GM08714 (cell line): ENCODE results near the gene RCOR2.

Source experiments
- H3K4me3 ChIP-seq: fragments of 200-500 bp; sonication (Bioruptor generic); 2 replicates; pipeline ENCODE4 v1.5.1; 2014; ENCODE audit warnings: mild to moderate bottlenecking, low read length, inconsistent platforms
- ZNF274 ChIP-seq: IDR thresholded peaks from 2 replicates; pipeline ENCODE4 v1.6.1; 2012; ENCODE audit warnings: mild to moderate bottlenecking, low read depth, low read length

The RCOR2 gene

DNA sequence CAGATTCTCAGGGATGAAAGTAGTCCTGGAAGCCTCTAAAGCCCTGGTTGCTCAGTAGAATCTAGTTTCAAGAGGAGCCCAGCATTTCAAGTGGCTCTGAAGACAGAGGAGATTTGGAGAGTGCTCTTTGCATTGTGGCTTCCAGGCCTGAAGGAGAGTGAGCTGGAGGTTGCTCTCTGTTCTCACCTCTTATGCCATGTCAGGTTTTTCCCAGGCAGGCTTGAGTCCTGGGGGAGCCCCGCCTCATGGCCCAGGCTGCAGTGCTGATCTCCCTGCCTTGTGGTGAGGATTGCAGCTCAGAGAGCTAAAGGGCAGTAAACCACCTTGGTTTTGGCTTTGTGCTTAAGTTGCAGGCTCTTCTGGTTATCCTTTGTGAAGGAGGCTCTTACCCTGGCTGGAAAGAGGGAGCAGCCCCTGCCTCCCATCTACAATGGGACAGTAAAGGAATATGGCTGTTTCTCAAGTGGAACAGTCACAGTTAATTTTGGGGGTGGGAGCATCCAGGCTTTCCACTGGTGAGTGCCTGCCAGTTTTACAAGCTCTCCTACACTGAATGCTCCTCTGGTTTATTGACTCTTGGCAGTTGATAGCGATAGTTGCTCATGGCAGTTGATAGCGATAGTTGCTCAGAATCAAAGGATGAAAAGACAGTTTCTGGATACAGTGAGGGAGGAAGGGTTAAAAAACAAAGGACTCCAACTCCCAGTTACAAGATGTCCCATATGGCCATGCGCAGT lies 32.6 kb downstream of the RCOR2 start:
- no peak for TF ChIP-seq ZNF274

DNA sequence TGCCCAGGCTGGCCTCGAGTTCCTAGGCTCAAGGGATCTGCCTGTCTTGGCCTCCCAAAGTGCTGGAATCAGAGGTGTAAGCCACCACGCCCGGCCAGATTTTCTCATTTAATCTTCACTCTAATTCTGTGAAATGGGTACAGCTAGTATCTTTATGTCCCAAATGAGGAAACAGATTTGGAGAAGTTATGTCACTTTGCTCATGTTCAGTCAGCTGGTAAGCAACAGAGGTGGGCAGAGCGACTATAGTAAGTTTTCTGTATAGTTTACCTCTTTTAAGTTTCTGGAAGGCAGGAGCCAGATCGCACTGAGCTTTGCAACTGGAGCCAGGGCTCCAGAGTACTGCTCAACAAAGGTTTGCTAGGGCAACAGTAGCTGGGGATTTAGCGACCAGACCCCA lies 33.2 kb downstream of the RCOR2 start:
- no peak for TF ChIP-seq ZNF274

More for the DNA sequence above, 32.6 kb downstream of the RCOR2 start:
- no peak overlapping the region for H3K4me3 ChIP-seq

DNA sequence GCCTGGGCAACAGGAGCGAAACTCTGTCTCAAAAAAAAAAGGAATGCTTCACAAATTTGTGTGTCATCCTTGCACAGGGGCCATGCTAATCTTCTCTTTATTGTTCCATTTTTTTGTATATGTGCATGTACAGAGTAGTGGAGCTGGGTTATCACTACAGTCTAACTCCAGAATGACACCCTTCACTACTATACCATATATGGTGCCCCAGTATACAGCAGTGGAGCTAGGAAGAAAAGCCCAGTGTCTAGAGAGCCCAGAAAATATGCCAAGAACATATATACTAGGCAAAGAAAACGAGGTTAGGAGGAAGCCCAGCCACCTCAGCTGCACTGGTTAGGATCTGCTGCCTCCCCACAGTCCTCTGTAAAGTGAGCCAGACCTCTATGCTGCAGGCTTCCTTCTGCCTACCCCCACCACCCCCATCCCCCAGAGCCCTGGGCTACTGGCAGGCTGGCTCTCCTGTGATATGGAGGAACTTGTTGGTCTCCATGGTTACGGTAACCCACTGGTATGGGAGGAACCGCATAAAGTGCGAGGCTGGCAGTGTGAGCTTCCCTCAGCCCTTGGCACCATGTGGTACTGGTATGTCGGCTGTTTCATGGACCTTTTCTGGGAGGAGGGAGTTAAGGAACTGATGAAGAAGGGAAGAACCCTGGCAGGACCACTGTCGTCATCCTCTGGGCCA lies 34.3 kb downstream of the RCOR2 start:
- no peak for TF ChIP-seq ZNF274
- no peak overlapping the region for H3K4me3 ChIP-seq

More for the DNA sequence above, 33.2 kb downstream of the RCOR2 start:
- H3K4me3 ChIP-seq: no peak overlapping the region

GRCh38 chr11:63880403-63880790 lies 36.6 kb downstream of the RCOR2 start:
- H3K4me3 ChIP-seq: no peak overlapping the region
- TF ChIP-seq ZNF274: no peak

DNA sequence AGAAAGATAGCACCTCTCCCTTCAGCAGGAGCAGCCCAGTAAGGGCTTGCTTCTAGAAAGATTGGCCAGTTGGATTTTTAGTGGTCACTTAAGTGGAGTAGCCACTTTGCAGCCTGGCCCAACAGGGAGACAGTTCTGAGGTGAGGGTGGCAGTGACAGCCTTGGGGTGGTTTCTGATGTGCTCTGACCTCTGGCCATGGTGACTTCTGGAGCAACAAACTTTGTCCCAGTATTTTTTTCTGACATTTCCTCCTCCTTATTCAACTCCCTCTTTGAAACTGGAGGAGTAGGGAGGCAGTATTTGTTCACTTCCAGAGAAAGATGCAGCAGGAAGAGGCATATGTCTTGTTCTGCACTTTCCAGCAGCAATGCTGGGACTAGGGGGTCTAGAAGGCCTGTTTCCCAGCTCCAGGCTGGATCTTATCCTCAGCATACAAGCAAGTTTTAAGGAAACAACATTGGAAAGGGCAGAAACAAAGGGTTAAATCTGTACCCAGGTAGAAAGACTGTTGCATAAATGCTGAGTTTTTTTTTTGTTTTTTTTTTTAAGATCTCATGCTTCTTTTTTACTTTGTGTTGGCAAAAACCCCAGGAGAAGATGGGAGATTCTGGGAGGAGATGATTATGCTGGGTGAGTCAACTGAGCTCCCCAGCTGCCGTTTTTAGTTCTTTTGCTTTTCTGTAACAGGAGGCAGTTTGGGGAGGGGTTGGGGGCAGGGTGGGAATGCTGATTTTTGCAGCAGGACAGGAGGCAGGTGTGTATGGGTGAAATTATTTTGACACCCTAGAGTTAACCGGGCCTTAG lies 37.2 kb downstream of the RCOR2 start:
- TF ChIP-seq ZNF274: no peak
- no peak overlapping the region for H3K4me3 ChIP-seq

GRCh38 chr11:63877658-63878241 lies 39.2 kb downstream of the RCOR2 start:
- TF ChIP-seq ZNF274: no peak
- H3K4me3 ChIP-seq: no peak overlapping the region

GRCh38 chr11:63876616-63877015 lies 40.3 kb downstream of the RCOR2 start:
- H3K4me3 ChIP-seq: no peak overlapping the region
- no peak for TF ChIP-seq ZNF274

DNA sequence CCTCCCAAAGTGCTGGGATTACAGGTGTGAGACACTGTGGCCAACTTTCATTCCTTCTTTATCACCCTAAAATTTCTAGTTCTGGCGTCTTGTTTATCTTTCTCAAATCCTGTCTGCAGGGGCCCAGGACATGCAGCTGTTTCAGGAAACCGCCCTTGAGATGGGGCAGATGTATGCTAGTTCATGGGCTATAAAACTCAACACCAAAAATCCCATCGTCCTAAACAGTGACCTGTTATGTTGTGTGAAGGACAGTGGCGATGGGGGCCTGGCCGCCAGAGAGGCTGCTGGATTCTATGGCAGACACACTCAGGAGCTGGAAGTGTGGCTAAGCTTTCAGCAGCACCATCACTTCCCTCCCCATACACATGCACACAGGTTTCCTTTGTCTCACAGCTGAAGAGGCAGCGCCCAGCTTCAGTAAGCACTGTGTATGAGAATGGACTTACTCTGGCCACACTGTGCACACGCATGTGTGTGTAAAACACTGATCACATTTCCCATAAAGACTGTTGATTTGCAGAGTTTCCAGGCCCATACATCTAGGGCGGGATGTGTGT lies 41.4 kb downstream of the RCOR2 start:
- H3K4me3 ChIP-seq: no peak overlapping the region
- no peak for TF ChIP-seq ZNF274

DNA sequence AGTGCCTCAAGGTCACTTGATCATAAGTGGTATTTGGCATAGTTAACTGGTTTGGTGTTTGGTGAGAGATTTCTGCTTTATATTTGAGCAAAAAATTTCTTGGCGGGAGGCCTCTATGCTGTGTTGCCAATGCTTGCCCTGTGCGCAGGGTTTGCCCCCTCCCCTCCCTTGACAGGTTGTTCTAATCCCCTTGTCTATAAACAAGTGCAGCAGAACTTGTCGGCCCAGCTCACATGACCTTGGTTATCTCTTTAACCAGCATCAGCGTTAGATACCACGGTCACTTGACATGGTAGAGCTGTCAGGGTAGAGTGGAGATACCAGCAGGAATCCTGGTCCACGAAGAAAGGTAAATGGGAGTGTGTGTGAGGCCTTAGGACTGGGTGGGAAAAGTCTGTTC lies 42.5 kb downstream of the RCOR2 start:
- TF ChIP-seq ZNF274: no peak
- H3K4me3 ChIP-seq: no peak overlapping the region

GRCh38 chr11:63873311-63873710 lies 43.7 kb downstream of the RCOR2 start:
- no peak overlapping the region for H3K4me3 ChIP-seq
- no peak for TF ChIP-seq ZNF274

- H3K4me3 ChIP-seq: no peak overlapping the region
- TF ChIP-seq ZNF274: no peak
Observed at GRCh38 chr11:63872800-63873197, 44.2 kb downstream of the RCOR2 start.

DNA sequence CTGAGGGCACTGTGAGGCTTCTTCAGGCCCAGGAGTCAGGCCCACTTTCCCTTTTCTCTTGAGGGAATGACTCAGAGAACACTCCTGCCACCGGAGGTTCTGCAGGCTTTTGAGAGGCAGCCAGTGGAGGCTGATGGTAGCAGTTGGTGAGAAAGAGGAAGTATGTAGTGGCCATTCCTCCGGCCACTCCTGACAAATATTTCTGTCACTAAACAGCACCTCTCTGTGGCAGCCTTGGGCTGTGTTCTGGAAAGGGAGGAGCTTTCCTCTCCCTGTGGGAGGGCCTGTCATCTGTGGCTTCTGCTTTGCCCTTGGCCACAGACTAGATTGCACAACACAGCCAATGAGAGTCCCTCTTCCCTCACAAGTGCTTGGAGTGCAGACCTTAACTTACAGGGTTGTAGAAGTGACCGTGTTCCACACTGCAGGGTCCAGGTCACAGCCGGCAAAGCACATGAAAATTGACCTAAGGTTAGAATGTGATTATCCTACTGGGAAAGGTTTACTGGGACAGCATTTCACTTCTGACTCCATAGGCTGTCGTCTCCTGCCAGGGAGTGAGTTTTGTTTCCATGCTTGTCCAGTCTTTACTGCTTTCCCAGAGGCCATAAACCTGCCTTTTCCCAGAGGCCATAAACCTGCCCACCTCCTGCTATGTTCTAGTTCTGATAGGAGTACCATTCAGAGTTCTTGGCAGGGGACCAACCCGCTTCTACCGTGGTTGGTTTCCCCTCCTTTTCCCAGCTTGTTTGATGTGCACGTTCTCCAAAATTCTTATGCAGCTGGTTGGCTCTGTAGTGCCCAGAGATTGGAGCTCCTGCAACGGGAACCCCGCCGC lies 44.8 kb downstream of the RCOR2 start:
- TF ChIP-seq ZNF274: no peak
- H3K4me3 ChIP-seq: no peak overlapping the region
